ENCODE measurements around the gene HIP1R.
A peak's percentile ranks its signal among the peaks of the same experiment; 100 is the strongest.
"Not testable (repeated sequence)": the region's sequence is repeated elsewhere in the genome, so short reads cannot be mapped to it uniquely, and the experiment has no call there.

HIP1R gene

GRCh38 chr12:122875590-122876220 is 40.4 kb downstream of the HIP1R start:
- DNase-seq, result no peak

- not testable (repeated sequence) for DNase-seq
These were observed 41.0 kb downstream of the HIP1R start for GRCh38 chr12:122876281-122876680.

GRCh38 chr12:122876731-122877130 is 41.5 kb downstream of the HIP1R start:
- no peak for DNase-seq

GRCh38 chr12:122878780-122879612 is 43.7 kb downstream of the HIP1R start:
- DNase-seq, result no peak

GRCh38 chr12:122880155-122880667 is 45.0 kb downstream of the HIP1R start:
- DNase-seq, result no peak

- DNase-seq, result peak; percentile 22 to 60
These were observed 45.4 kb downstream of the HIP1R start for GRCh38 chr12:122880668-122881067.

GRCh38 chr12:122882908-122883558 is 47.8 kb downstream of the HIP1R start:
- DNase-seq, result no peak

- no peak for DNase-seq
These were observed 49.0 kb downstream of the HIP1R start for GRCh38 chr12:122884091-122884826.

- no peak for DNase-seq
These were observed 49.6 kb downstream of the HIP1R start for GRCh38 chr12:122884860-122885259.

- no peak for DNase-seq
These were observed 50.9 kb downstream of the HIP1R start for GRCh38 chr12:122886161-122886560.

- DNase-seq, result no peak
These were observed 51.9 kb downstream of the HIP1R start for GRCh38 chr12:122886851-122887818.

- DNase-seq, result no peak
These were observed 52.6 kb downstream of the HIP1R start for GRCh38 chr12:122887819-122888212.

- no peak for DNase-seq
These were observed 53.0 kb downstream of the HIP1R start for GRCh38 chr12:122888232-122888752.

GRCh38 chr12:122889761-122890520 is 54.7 kb downstream of the HIP1R start:
- DNase-seq, result no peak

GRCh38 chr12:122891661-122892525 is 56.6 kb downstream of the HIP1R start:
- DNase-seq, result no peak

GRCh38 chr12:122892724-122893123 is 57.5 kb downstream of the HIP1R start:
- not testable (repeated sequence) for DNase-seq

GRCh38 chr12:122893208-122894153 is 58.2 kb downstream of the HIP1R start:
- no peak for DNase-seq

Data from NCI-H446 (cell line).